HG03442 (cell line): ENCODE data around the gene KIAA1755.

ENCODE experiments used
- ATAC-seq: cut with Tn5 transposase; IDR thresholded peaks from one replicate; pipeline ENCODE4 v1.9.1; 2021; ENCODE audit warnings: mild to moderate bottlenecking, moderate library complexity; ENCODE audit not compliant: unreplicated experiment

Gene KIAA1755

DNA sequence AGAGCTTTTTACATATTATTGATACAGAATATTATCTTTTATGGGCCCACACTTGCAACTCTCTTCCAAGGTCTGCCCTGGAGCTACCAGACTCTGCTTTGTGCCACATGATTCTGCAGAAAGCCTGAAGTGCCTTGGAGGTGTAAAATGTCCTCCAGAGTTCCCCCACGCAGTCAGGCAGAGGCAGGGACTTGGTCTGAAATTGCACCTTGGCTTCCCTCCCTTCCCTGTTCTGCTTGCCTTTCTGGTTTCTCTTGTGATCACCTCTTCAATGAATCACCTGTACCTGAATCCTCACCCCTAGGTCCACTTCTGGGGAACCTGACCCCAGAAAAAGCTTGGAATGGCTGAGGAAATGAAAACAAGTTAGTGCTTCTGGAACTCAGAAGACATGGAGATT, 52.4 kb downstream of the KIAA1755 start:
- no peak for ATAC-seq

DNA sequence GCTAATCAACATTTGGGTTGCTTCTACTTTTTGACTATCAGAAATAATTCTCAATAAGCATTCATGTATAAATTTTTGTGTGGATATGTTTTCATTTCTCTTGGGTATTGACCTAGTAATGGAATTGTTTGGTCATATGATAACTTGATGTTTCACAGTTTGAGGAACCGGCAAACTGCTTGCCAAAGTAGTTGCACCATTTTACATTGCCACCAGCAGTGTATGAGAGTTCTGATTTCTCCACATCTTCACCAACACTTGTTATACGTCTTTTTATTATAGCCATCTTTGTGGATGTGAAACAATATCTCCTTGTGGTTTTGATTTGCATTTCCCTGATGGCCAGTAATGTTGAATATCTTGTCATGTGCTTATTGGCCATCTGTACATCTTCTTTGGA, 52.9 kb downstream of the KIAA1755 start:
- no peak for ATAC-seq

DNA sequence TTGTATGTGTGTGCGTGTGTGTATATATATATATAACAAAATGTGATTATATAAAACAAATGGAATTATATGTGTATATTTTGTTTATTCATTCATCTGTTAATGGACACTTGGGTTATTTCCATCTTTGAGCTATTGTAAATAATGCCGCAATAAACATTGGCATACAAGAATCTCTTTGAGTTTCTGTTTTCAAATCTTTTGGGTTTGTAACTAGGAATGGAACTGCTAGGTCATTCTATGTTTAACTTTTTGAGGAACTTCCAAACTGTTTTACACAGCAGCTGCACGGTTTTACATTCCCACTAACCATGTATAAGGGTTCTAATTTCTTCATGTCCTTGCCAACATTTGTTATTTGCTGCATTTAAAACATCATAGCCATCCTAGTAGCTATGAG, 55.5 kb downstream of the KIAA1755 start:
- ATAC-seq, result no peak

GRCh38 chr20:38203981-38204357, 56.6 kb downstream of the KIAA1755 start:
- no peak for ATAC-seq

DNA sequence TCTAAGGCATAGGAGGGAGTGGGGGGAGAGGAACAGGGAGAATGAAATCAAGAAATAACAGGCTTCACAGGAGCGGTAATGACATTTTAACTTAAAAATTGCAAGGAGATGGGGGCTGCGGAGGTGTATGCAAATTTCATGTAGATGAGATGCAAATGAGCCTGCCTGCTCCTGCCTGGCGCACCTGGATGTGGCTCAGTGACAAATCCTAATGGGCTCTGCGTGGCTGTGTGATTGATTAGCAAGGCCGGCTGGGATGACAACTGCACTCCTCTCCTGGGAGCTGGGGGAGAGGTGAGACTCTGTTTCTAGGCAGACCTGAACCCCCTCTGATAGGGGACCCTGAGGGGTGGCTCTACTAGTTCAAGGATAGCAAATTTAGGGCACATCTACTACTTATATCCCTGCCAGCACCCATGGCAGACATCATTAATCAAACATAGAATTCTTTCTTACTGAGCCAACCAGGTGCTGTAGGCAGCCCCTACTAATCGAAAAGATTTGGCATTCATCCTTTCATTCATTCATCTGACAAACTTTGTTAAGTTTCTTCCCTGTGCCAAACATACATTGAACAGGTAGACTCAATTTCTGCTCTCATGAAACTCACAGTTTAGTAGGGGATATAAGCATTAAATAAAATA, 57.1 kb downstream of the KIAA1755 start:
- no peak for ATAC-seq

DNA sequence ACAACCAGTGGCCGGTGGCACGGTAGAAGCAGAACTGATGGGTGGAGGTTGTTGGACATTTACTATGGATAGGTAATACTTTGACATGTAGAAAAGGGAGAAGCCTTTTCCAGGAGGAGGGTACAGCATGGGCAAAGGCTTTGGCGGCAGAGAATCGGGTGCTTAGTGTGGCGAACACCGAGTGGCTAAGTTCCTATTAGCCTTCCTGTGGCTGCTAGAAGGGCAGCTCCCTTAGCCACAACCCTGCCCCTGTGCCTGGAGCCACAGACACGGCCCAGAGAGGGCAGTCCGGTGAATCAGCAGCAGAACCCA, 57.6 kb downstream of the KIAA1755 start:
- ATAC-seq, result no peak

DNA sequence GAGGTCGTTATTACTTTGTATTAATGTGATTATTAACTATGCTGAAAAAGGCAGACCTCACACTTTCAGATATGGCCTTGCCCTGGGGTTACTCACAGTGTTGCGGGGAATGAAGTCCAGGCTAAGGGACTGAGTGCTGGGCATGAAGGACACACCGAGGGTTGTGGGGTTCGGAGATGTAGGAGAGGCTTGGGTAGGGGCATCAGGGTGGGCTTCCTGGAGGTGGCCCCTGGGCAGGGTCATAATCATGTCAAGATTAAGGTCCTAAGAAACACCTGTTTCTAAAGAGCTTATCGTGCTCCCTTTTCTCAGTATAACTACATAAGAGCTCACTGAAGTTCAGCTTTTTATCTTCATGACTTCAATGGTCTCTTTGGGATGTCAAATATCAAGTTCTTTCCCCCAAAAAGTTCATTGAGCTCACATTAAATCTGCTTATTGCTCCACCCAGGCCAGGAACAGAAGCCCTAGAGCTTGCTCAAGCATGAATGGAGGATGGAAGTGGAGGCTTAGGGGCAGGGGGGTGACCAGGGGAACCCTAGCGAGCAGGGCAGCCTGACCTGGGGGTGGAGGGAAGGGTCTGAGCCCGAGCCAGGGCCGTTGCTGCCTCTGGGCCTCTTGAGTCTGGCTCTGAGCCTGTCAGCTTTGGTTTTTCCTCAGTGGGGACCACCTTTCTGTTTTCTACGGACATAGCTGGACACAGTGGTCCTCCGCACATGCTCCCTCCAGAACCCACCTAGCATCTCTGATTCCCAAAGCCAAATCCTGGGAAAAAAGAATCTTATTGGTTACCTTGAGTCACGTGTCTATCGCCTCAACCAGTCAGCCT, 58.2 kb downstream of the KIAA1755 start:
- ATAC-seq, result no peak

- no peak for ATAC-seq
These were observed 59.2 kb downstream of the KIAA1755 start for GRCh38 chr20:38201356-38201755.

GRCh38 chr20:38200646-38201045, 59.9 kb downstream of the KIAA1755 start:
- ATAC-seq, result no peak

- no peak for ATAC-seq
These were observed 60.8 kb downstream of the KIAA1755 start for GRCh38 chr20:38199501-38200390.

DNA sequence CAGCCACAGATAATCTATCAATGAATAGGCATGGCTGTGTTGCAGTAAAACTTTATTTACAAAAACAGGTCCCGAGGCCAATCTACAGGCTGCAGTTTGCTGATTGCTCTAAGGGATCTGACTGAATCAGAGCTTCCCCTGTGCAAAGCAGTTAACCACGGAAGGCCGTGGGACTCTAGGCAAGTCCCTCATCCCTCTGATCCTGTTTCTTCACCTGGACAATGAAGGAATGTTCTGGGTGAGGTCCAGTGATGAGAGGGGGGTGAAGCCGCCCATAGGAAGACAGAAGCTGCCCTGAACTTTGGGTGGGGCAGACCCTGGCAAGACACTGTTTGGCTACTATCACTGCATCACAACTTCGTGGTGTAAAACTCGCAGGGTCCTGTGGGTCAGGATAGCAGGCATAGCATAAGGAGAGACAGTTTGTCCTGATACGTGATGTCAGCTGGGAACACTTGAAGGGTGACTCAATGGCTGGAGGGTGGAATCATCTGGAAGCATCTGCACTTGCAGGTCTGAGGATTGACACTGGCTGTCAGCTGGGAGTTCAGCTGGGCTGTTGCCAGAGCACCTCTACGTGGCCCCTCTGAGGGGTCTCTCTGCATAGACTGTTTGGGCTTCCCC, 62.2 kb downstream of the KIAA1755 start:
- ATAC-seq, result no peak

- ATAC-seq, result no peak
These were observed 62.9 kb downstream of the KIAA1755 start for GRCh38 chr20:38197619-38198018.

DNA sequence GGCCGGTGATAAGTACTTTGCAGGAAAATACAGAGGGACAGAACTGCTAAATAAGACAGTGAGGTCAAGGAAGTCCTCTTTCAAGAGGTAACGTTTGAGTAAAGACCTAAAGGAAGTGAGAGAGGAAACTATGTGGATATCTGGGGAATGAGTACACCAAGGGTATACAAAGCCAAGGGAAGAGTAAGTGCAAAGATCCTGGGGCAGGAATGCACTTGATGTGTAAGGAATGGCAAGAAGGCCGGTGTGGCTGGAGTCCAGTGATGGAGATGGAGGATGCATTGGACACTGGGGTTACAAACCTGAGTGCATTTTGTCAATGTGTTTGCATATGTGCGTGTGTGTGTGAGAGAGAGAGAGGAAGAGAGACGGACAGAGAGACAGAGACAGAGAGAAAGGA, 63.3 kb downstream of the KIAA1755 start:
- no peak for ATAC-seq

- no peak for ATAC-seq
These were observed 63.9 kb downstream of the KIAA1755 start for GRCh38 chr20:38196592-38196991.

GRCh38 chr20:38196076-38196475, 64.5 kb downstream of the KIAA1755 start:
- ATAC-seq, result no peak

DNA sequence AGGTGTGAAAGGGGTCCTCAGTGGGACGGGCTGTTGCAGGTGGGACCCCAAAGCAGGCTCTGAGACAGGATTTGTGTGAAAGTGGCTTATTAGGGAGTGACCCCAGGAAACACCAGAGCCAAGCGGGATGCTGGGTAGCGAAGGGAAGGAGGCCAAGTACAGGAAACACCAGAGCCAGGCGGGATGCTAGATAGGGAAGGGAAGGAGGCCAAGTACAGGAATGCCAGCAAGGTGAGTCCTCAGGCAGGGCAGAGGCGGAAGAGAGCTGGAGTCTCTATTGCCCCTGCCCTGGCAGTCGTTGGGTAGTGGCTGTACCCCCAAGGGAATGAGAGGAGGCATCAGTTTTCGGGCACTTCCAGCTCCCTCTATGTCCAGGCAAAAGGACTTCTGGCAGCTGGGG, 65.0 kb downstream of the KIAA1755 start:
- no peak for ATAC-seq

- ATAC-seq, result no peak
These were observed 65.5 kb downstream of the KIAA1755 start for GRCh38 chr20:38194971-38195504.

DNA sequence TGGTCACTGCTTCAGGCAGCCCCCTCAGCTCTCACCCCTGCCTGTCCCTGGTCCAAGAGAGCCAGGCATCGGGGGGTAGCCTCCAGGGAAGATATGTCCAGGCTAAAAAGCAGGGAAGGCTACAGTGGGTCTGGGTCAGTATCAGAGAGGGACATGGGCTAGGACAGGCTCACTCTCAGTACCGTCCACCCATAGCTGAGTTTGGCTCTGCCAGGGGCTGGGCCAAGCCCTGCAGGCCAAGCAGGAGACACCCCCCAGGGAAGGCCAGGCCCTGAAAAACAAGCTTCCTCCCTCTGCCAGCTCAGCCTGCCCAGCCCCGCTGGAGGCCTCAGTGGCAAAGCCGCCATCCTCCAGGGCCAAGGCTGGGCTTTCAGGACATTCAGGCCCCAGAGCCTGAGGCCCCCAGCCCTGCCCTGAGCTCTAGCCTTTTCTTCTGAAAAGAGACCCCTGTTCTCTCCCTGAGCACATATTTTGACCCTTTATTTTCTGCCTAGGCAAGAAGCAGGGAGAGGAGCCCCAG, 66.9 kb downstream of the KIAA1755 start:
- no peak for ATAC-seq

DNA sequence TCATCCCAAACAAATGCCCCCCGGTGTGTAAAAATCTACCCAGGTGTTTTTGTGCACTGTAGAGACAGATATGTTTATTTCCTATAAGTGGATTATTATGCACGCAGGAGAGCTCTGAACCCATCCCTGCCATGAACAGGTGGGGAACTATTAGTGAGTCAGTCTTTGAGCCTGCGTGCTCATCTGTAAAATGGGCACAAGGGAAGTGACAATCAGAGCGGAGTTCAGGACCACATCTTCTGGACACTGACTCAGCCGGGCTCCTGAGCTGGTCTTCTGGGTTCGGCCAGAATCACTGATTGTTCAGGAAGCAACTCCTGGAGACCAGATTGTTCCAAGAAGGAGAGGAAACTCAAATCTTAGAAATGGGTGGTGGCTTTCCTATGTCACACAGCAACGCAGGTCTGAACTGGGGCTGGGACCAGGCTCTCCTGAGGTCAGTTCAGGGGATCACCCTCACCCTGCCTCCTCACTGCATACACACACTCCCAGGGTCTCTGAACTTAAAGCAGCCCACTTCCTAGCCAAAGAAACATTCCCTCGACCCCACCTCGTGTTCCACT, 68.1 kb downstream of the KIAA1755 start:
- ATAC-seq, result no peak

DNA sequence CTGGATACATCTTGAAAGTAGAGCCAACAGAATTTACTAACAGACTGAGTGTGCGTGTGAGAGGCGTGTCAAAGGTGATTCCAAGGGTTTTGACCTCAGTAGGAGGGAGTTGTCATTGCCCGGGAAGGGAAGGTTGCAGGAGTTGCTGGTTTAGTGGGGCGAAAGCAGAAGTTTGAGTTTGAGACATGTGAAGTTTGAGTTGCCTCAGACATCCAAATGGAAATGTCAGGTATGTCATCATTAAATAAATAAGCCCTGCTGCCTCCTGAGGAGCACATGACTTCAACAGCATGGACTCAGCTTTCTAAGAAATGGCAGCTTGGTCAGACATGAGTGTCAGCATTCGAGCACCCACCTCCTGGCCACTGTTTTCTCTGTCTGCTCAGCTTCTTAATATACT, 68.9 kb downstream of the KIAA1755 start:
- ATAC-seq, result no peak
